Peyer's patch (tissue), 4 donors: Measurements from ENCODE around the gene SLX4. TPM values are rescaled to one million over a fixed set of nuclear protein-coding genes. Genes with fewer than 3 reads are reported as not detected.

Experiments
- DNase-seq, 3 donors: peaks; one replicate each; pipeline ENCODE4 v3.0.0-alpha.2; 2017 to 2019
- H3K27ac ChIP-seq, 4 donors: fragments of 200-600 bp; sonication (generic); one replicate each; pipeline ENCODE4 v1.5.1; 2016 to 2019
- H3K27me3 ChIP-seq, 2 donors: fragments of 200-600 bp; sonication (generic); one replicate each; pipeline ENCODE4 v1.5.1; 2019
- H3K36me3 ChIP-seq, 3 donors: fragments of 200-600 bp; sonication (generic); one replicate each; pipeline ENCODE4 v1.5.1; 2016 to 2019
- H3K4me1 ChIP-seq, 4 donors: fragments of 200-600 bp; sonication (generic); one replicate each; pipeline ENCODE4 v1.5.1; 2016 to 2019
- H3K4me3 ChIP-seq, 4 donors: fragments of 200-600 bp; sonication (generic); 1 replicate in 3 of 4; 2 replicates in 1 of 4; pipeline ENCODE4 v1.5.1; 2016 to 2019; ENCODE audit warnings: mild to moderate bottlenecking in 1 of 4
- H3K9me3 ChIP-seq, 4 donors: fragments of 200-600 bp; sonication (generic); one replicate each; pipeline ENCODE4 v1.5.1; 2016 to 2019; ENCODE audit warnings: mild to moderate bottlenecking in 1 of 4
- CTCF ChIP-seq, 6 experiments: fragments of 450-650 bp in 4 of 6; fragments of 200-600 bp in 2 of 6; sonication (generic) in 1 of 6; IDR thresholded peaks; one replicate each; pipeline ENCODE4 v1.5.1; 2017 to 2019; ENCODE audit warnings: antibody characterized with exemption in 6 of 6, mild to moderate bottlenecking in 3 of 6, moderate library complexity in 1 of 6
- POLR2A ChIP-seq, 2 donors: fragments of 450-650 bp; IDR thresholded peaks; one replicate each; pipeline ENCODE4 v1.5.1; 2017; ENCODE audit warnings: antibody characterized with exemption in 2 of 2, mild to moderate bottlenecking in 2 of 2, moderate library complexity in 2 of 2
- total RNA-seq, 4 donors: library from RNA; depleted of rRNA; stranded (reverse); fragments of >200 nt; gene quantifications; one replicate each; pipeline ENCODE4 v1.1.0, GENCODE V29; 2016

SLX4 gene
- total RNA-seq, 4 donors from 2014 or later: 6.5 to 13.4 (median 12.8) TPM

- Histone ChIP-seq H3K27ac (no peak overlapping the region), H3K27me3 (no peaks in the 10 kb centered on the region), H3K36me3 (peaks cover 0 to 11% (median 0%) of the 10 kb centered on the region in 3 donors), H3K9me3 (no peaks in the 10 kb centered on the region), H3K4me1 (peaks cover 0 to 25% (median 6%) of the 10 kb centered on the region in 4 donors), H3K4me3 (no peak overlapping the region)
- DNase-seq: peak in 1 of 3 donors; percentile 24
- TF ChIP-seq CTCF (IDR thresholded peaks at IDR 0.05): no peak
- TF ChIP-seq POLR2A (IDR thresholded peaks at IDR 0.05): no peak
These were observed 3.3 kb downstream of the SLX4 start for GRCh38 chr16:3608069-3608468.

- H3K27ac ChIP-seq: no peak overlapping the region
These were observed 3.8 kb downstream of the SLX4 start for GRCh38 chr16:3607634-3608033.

GRCh38 chr16:3607161-3607560 lies 4.2 kb downstream of the SLX4 start:
- no peak for DNase-seq
- Histone ChIP-seq H3K4me1 (peaks cover 0 to 16% (median under 1%) of the 10 kb centered on the region in 4 donors), H3K9me3 (no peaks in the 10 kb centered on the region), H3K27ac (no peak overlapping the region), H3K4me3 (no peak overlapping the region), H3K36me3 (peaks cover 0 to 11% (median 0%) of the 10 kb centered on the region in 3 donors), H3K27me3 (no peaks in the 10 kb centered on the region)
- TF ChIP-seq POLR2A (IDR thresholded peaks at IDR 0.05): no peak
- no peak for TF ChIP-seq CTCF (IDR thresholded peaks at IDR 0.05)

More at GRCh38 chr16:3607634-3608033, 3.8 kb downstream of the SLX4 start:
- H3K27me3 ChIP-seq: no peaks in the 10 kb centered on the region
- TF ChIP-seq POLR2A (IDR thresholded peaks at IDR 0.05) (no peak), CTCF (IDR thresholded peaks at IDR 0.05) (no peak)
- peak in 1 of 3 donors; percentile 17 for DNase-seq
- no peak overlapping the region for H3K4me3 ChIP-seq
- peaks cover 0 to 11% (median 0%) of the 10 kb centered on the region in 3 donors for H3K36me3 ChIP-seq
- H3K9me3 ChIP-seq: no peaks in the 10 kb centered on the region
- peaks cover 0 to 20% (median 3%) of the 10 kb centered on the region in 4 donors for H3K4me1 ChIP-seq

GRCh38 chr16:3606441-3606840 lies 5.0 kb downstream of the SLX4 start:
- no peak overlapping the region for H3K27ac ChIP-seq
- H3K27me3 ChIP-seq: no peaks in the 10 kb centered on the region
- H3K4me3 ChIP-seq: no peak overlapping the region
- H3K9me3 ChIP-seq: no peaks in the 10 kb centered on the region
- DNase-seq: peak in 1 of 3 donors; percentile 37
- peaks cover 0 to 15% (median 0%) of the 10 kb centered on the region in 4 donors for H3K4me1 ChIP-seq
- TF ChIP-seq CTCF (IDR thresholded peaks at IDR 0.05) (no peak), POLR2A (IDR thresholded peaks at IDR 0.05) (no peak)
- peaks cover 0 to 18% (median 0%) of the 10 kb centered on the region in 3 donors for H3K36me3 ChIP-seq

GRCh38 chr16:3602320-3602653 lies 9.1 kb downstream of the SLX4 start:
- H3K27me3 ChIP-seq: no peaks in the 10 kb centered on the region
- no peak for DNase-seq
- TF ChIP-seq POLR2A (IDR thresholded peaks at IDR 0.05) (no peak), CTCF (IDR thresholded peaks at IDR 0.05) (no peak)
- no peaks in the 10 kb centered on the region for H3K4me1 ChIP-seq
- H3K27ac ChIP-seq: no peak overlapping the region
- no peak overlapping the region for H3K4me3 ChIP-seq
- H3K9me3 ChIP-seq: no peaks in the 10 kb centered on the region
- peaks cover 0 to 27% (median 0%) of the 10 kb centered on the region in 3 donors for H3K36me3 ChIP-seq
